ENCODE measurements around the gene ZBTB12.

- TF ChIP-seq ZBTB8A (tag by site-specific recombination; IDR thresholded peaks at IDR 0.05) (no peak), ZNF530 (tag by site-specific recombination; IDR thresholded peaks at IDR 0.05; ENCODE audit: low read depth) (no peak), GFI1B (tag by site-specific recombination; IDR thresholded peaks at IDR 0.05) (no peak), MYNN (tag by site-specific recombination; IDR thresholded peaks at IDR 0.05; ENCODE audit: borderline replicate concordance) (no peak), CTCF (tag by site-specific recombination; IDR thresholded peaks at IDR 0.05) (no peak), ZNF157 (tag by site-specific recombination; IDR thresholded peaks at IDR 0.05) (no peak), HOXA7 (CRISPR knock-in tag; IDR thresholded peaks at IDR 0.05; ENCODE audit: borderline replicate concordance) (no peak), ZNF791 (tag by site-specific recombination; IDR thresholded peaks at IDR 0.05) (no peak), REPIN1 (tag by site-specific recombination; IDR thresholded peaks at IDR 0.05; ENCODE audit: low read depth) (no peak), BCL11A (tag by site-specific recombination; IDR thresholded peaks at IDR 0.05; ENCODE audit: low read depth) (no peak), ZBTB26 (tag by site-specific recombination; optimal IDR thresholded peaks at IDR 0.05) (no peak)
These were observed 46.4 kb upstream of the ZBTB12 start for GRCh38 chr6:31948306-31948705.
